Neural cell (in vitro differentiated cells): ENCODE measurements around the gene IP6K2. TPM values are rescaled to one million over a fixed set of nuclear protein-coding genes. Genes with fewer than 3 reads are reported as not detected.

ENCODE experiments used
- H2AFZ ChIP-seq: fragments of 200-600, 300-800 bp; sonication (generic), shearing (Covaris generic); 2 replicates; pipeline ENCODE4 v1.6.0; 2014; ENCODE audit warnings: low read depth, mild to moderate bottlenecking, antibody characterized with exemption, low read length, moderate library complexity
- H3F3A ChIP-seq: fragments of 200-600 bp; shearing (Covaris generic); 2 replicates; pipeline ENCODE4 v1.6.1; 2016; ENCODE audit warnings: mild to moderate bottlenecking, moderate library complexity, mixed read lengths, antibody characterized with exemption, low read length; ENCODE audit not compliant: insufficient read depth, poor library complexity, severe bottlenecking
- H3K27ac ChIP-seq: fragments of 200-600, 300-800 bp; sonication (generic), shearing (Covaris generic); 2 replicates; pipeline ENCODE4 v1.5.1; 2014; ENCODE audit warnings: mild to moderate bottlenecking, low read length, moderate library complexity
- H3K27me3 ChIP-seq: fragments of 300-800, 200-600 bp; sonication (generic), shearing (Covaris generic); 2 replicates; pipeline ENCODE4 v1.6.0; 2014; ENCODE audit warnings: mild to moderate bottlenecking, low read depth, low read length, moderate library complexity; ENCODE audit not compliant: insufficient read depth
- H3K36me3 ChIP-seq: fragments of 300-800, 200-600 bp; sonication (generic), shearing (Covaris generic); 2 replicates; pipeline ENCODE4 v1.5.1; 2014; ENCODE audit warnings: mild to moderate bottlenecking, antibody characterized with exemption, low read length, moderate library complexity; ENCODE audit not compliant: insufficient read depth
- H3K4me2 ChIP-seq: fragments of 300-800, 200-600 bp; sonication (generic), shearing (Covaris generic); 2 replicates; pipeline ENCODE4 v1.6.0; 2014; ENCODE audit warnings: mild to moderate bottlenecking, low read length
- H3K4me3 ChIP-seq: fragments of 300-800, 200-600 bp; sonication (generic), shearing (Covaris generic); 2 replicates; pipeline ENCODE4 v1.5.1; 2014; ENCODE audit warnings: mild to moderate bottlenecking, low read length, moderate library complexity
- H3K79me2 ChIP-seq: fragments of 200-600 bp; shearing (Covaris generic); replicated peaks from 2 replicates; pipeline ENCODE4 v1.6.0; 2014; ENCODE audit warnings: mild to moderate bottlenecking, low read length, moderate library complexity; ENCODE audit not compliant: insufficient read depth
- H3K9ac ChIP-seq: fragments of 300-800, 200-600 bp; sonication (generic), shearing (Covaris generic); 2 replicates; pipeline ENCODE4 v1.6.1; 2016; ENCODE audit warnings: mild to moderate bottlenecking, low read length, mixed read lengths
- H3K9me2 ChIP-seq: fragments of 200-600 bp; shearing (Covaris generic); 2 replicates; pipeline ENCODE4 v1.6.1; 2016; ENCODE audit warnings: mild to moderate bottlenecking, low read length, mixed read lengths; ENCODE audit not compliant: insufficient read depth
- H3K9me3 ChIP-seq: fragments of 200-600, 300-800 bp; sonication (generic), shearing (Covaris generic); 2 replicates; pipeline ENCODE4 v1.6.1; 2016; ENCODE audit warnings: mild to moderate bottlenecking, mixed run types, low read length, moderate library complexity, mixed read lengths
- H4K20me1 ChIP-seq: fragments of 200-600 bp; shearing (Covaris generic); 2 replicates; pipeline ENCODE4 v1.6.1; 2016; ENCODE audit warnings: mild to moderate bottlenecking, mixed run types; ENCODE audit not compliant: insufficient read depth
- EP300 ChIP-seq: fragments of 450-650 bp; conservative IDR thresholded peaks from 2 replicates; pipeline ENCODE4 v1.6.1; 2014; ENCODE audit warnings: antibody characterized with exemption, mild to moderate bottlenecking, moderate library complexity; ENCODE audit not compliant: poor library complexity, severe bottlenecking
- EZH2 ChIP-seq: fragments of 200-600, 300-800 bp; shearing (Covaris generic), sonication (generic); IDR thresholded peaks from 2 replicates; pipeline ENCODE4 v1.6.1; 2014; ENCODE audit warnings: antibody characterized with exemption, low read length, borderline replicate concordance, mild to moderate bottlenecking; ENCODE audit not compliant: insufficient read depth, poor library complexity, severe bottlenecking
- MXI1 ChIP-seq: fragments of 450-650 bp; conservative IDR thresholded peaks from 2 replicates; pipeline ENCODE4 v1.6.1; 2014; ENCODE audit warnings: antibody characterized with exemption, mild to moderate bottlenecking; ENCODE audit not compliant: poor library complexity, severe bottlenecking
- POLR2AphosphoS5 ChIP-seq: IDR thresholded peaks from 2 replicates; pipeline ENCODE4 v1.6.1; 2012
- RAD21 ChIP-seq: fragments of 450-650 bp; conservative IDR thresholded peaks from 2 replicates; pipeline ENCODE4 v1.6.1; 2014; ENCODE audit warnings: antibody characterized with exemption, mild to moderate bottlenecking, moderate library complexity
- SMC3 ChIP-seq: fragments of 450-650 bp; conservative IDR thresholded peaks from 2 replicates; pipeline ENCODE4 v1.6.1; 2014; ENCODE audit warnings: antibody characterized with exemption, mild to moderate bottlenecking, moderate library complexity; ENCODE audit not compliant: poor library complexity
- TAF1 ChIP-seq: IDR thresholded peaks from 2 replicates; pipeline ENCODE4 v1.6.1; 2012; ENCODE audit warnings: low read depth
- polyA minus RNA-seq: library from RNA; depleted of rRNA, polyadenylated mRNA; stranded (reverse); fragments of >200 nt; gene quantifications from 2 replicates; pipeline ENCODE4 v1.2.3, GENCODE V29; 2014
- polyA plus RNA-seq: library from polyadenylated mRNA; depleted of rRNA; stranded (reverse); fragments of >200 nt; gene quantifications from 2 replicates; pipeline ENCODE4 v1.2.3, GENCODE V29; 2014
- TF ChIP-seq, protein P1 (sequence below): fragments of 450-650 bp; IDR thresholded peaks from 2 replicates; pipeline ENCODE4 v1.5.1; 2014; ENCODE audit warnings: antibody characterized with exemption, mild to moderate bottlenecking, moderate library complexity; ENCODE audit not compliant: poor library complexity, severe bottlenecking
- TF ChIP-seq, protein P2 (sequence below): IDR thresholded peaks from 2 replicates; pipeline ENCODE4 v1.6.1; 2012; ENCODE audit warnings: borderline replicate concordance

Gene IP6K2, protein sequence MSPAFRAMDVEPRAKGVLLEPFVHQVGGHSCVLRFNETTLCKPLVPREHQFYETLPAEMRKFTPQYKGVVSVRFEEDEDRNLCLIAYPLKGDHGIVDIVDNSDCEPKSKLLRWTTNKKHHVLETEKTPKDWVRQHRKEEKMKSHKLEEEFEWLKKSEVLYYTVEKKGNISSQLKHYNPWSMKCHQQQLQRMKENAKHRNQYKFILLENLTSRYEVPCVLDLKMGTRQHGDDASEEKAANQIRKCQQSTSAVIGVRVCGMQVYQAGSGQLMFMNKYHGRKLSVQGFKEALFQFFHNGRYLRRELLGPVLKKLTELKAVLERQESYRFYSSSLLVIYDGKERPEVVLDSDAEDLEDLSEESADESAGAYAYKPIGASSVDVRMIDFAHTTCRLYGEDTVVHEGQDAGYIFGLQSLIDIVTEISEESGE
- polyA plus RNA-seq = 451 and 480 TPM in 2 replicates
- 255 and 266 TPM in 2 replicates for polyA minus RNA-seq

DNA sequence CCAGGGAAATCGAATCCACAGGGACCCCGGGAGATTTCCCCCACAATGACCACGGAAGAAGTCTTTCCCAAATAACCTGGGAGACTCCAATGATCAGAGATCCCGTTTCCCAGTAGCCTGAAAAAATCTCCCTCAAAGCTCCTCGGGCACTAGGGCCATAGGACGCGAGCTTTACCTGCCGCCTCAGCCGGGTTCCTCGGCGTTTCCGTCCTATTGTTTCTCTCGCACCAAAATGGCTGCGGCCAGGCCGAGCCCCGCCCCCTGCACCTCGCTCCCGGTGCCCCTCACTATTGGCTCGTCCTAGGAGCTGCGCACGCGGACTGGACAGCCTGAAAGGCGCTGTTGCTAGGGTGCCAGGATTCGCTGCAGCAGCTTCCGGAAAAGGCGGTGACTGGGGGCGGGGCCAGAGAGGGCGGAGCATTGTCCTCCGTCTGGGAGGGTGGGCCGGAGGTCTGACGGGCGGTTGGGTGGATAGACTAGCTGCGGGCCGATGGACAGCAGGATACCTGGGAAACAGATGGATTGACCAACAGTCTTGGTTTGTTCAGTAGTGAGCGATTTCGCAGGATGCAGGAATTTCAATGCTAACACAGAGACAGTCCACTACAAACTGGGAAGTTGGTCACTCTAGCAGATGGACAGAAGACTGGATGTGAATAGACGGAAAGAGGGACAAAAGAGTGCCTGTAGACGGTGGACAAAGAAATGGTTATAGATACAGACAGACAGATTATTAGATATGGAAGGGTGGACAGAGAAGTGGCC, at the start of gene IP6K2:
Gene IP6K2, minus strand, starts transcription at position 240 of the 765 bp plus-strand sequence. CDS start 21,930 bp downstream, outside the sequence.
- H3K9me2 ChIP-seq = no peaks in the 10 kb centered on the region
- no peaks in the 10 kb centered on the region for H3K27me3 ChIP-seq
- peak within 1 kb of the TSS; percentile 100 for H3K9ac ChIP-seq
- H2AFZ ChIP-seq = peak within 1 kb of the TSS; percentile 66
- peak within 1 kb of the TSS; percentile 95 for H3K4me2 ChIP-seq
- H3K4me3 ChIP-seq = peak within 1 kb of the TSS; percentile 84
- H3K79me2 ChIP-seq = peaks cover 47% of the 10 kb centered on the region
- H3K27ac ChIP-seq = peak within 1 kb of the TSS; percentile 100
- peaks cover 11% of the 10 kb centered on the region for H4K20me1 ChIP-seq
- TF ChIP-seq RAD21 (no peak), EZH2 (no peak), SMC3 (peak; percentile 40), EP300 (peak; percentile 95), TAF1 (peak; percentile 93), MXI1 (peak; percentile 61), POLR2AphosphoS5 (peak; percentile 99)
- TF ChIP-seq, protein P1, sequence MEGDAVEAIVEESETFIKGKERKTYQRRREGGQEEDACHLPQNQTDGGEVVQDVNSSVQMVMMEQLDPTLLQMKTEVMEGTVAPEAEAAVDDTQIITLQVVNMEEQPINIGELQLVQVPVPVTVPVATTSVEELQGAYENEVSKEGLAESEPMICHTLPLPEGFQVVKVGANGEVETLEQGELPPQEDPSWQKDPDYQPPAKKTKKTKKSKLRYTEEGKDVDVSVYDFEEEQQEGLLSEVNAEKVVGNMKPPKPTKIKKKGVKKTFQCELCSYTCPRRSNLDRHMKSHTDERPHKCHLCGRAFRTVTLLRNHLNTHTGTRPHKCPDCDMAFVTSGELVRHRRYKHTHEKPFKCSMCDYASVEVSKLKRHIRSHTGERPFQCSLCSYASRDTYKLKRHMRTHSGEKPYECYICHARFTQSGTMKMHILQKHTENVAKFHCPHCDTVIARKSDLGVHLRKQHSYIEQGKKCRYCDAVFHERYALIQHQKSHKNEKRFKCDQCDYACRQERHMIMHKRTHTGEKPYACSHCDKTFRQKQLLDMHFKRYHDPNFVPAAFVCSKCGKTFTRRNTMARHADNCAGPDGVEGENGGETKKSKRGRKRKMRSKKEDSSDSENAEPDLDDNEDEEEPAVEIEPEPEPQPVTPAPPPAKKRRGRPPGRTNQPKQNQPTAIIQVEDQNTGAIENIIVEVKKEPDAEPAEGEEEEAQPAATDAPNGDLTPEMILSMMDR = no peak
- TF ChIP-seq, protein P2, sequence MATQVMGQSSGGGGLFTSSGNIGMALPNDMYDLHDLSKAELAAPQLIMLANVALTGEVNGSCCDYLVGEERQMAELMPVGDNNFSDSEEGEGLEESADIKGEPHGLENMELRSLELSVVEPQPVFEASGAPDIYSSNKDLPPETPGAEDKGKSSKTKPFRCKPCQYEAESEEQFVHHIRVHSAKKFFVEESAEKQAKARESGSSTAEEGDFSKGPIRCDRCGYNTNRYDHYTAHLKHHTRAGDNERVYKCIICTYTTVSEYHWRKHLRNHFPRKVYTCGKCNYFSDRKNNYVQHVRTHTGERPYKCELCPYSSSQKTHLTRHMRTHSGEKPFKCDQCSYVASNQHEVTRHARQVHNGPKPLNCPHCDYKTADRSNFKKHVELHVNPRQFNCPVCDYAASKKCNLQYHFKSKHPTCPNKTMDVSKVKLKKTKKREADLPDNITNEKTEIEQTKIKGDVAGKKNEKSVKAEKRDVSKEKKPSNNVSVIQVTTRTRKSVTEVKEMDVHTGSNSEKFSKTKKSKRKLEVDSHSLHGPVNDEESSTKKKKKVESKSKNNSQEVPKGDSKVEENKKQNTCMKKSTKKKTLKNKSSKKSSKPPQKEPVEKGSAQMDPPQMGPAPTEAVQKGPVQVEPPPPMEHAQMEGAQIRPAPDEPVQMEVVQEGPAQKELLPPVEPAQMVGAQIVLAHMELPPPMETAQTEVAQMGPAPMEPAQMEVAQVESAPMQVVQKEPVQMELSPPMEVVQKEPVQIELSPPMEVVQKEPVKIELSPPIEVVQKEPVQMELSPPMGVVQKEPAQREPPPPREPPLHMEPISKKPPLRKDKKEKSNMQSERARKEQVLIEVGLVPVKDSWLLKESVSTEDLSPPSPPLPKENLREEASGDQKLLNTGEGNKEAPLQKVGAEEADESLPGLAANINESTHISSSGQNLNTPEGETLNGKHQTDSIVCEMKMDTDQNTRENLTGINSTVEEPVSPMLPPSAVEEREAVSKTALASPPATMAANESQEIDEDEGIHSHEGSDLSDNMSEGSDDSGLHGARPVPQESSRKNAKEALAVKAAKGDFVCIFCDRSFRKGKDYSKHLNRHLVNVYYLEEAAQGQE = peak; percentile 92
- no peaks in the 10 kb centered on the region for H3K9me3 ChIP-seq
- H3F3A ChIP-seq = no peaks in the 10 kb centered on the region
- no peaks in the 10 kb centered on the region for H3K36me3 ChIP-seq

DNA sequence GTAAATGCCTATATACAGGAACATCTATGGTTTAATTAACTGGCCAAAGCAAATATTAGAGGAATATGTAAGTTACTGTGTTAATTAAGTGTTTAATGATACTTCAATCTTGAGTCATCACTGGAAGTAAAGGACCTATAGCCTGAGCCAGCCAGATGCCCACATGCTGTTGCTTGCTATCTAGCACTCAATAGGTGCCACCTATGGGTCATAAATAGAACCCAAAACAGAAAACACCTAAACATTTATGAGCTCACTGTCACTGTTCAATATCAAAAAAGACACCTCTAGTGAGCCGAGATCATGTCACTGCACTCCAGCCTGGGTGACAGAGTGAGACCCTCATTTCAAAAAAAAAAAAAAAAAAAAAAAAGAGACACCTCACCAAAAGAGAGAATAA, 48.4 kb upstream of the IP6K2 start:
- no peak overlapping the region for H3K4me2 ChIP-seq
- no peak overlapping the region for H3K4me3 ChIP-seq
- no peak overlapping the region for H3K27ac ChIP-seq
- H3K27me3 ChIP-seq = no peaks in the 10 kb centered on the region
- H3K9me3 ChIP-seq = no peaks in the 10 kb centered on the region
- H3K79me2 ChIP-seq = no peaks in the 10 kb centered on the region
- H3K36me3 ChIP-seq = no peaks in the 10 kb centered on the region
- no peaks in the 10 kb centered on the region for H3F3A ChIP-seq
- TF ChIP-seq, protein P1 = peak; percentile 14
- TF ChIP-seq EZH2 = no peak
- TF ChIP-seq, protein P2 = no peak
- no peak for TF ChIP-seq MXI1
- no peak for TF ChIP-seq RAD21
- H4K20me1 ChIP-seq = no peaks in the 10 kb centered on the region
- no peak overlapping the region for H3K9ac ChIP-seq
- no peaks in the 10 kb centered on the region for H3K9me2 ChIP-seq
- no peak overlapping the region for H2AFZ ChIP-seq
